GM12873 (cell line): ENCODE data around the gene SPDYA.

ENCODE experiments used
- CTCF ChIP-seq: IDR thresholded peaks from 2 replicates; pipeline ENCODE4 v1.5.1; 2012; ENCODE audit warnings: low read depth, mild to moderate bottlenecking, moderate library complexity, low read length, control low read depth; ENCODE audit not compliant: insufficient read depth; ENCODE audit errors: missing control alignments

The SPDYA gene

GRCh38 chr2:28894470-28895188 lies 84.0 kb downstream of the SPDYA start, which contains the start of gene WDR43:
Gene WDR43, plus strand, starts transcription at chr2:28894667. Its CDS starts 32 bp downstream, at chr2:28894699.
- TF ChIP-seq CTCF, result no peak

GRCh38 chr2:28895189-28895893 lies 84.7 kb downstream of the SPDYA start:
- TF ChIP-seq CTCF, result no peak

- no peak for TF ChIP-seq CTCF
Observed at GRCh38 chr2:28896906-28897305, 86.3 kb downstream of the SPDYA start.

GRCh38 chr2:28898048-28898447 lies 87.4 kb downstream of the SPDYA start:
- TF ChIP-seq CTCF, result no peak
